ENCODE measurements around the gene MAPRE2.

DNA sequence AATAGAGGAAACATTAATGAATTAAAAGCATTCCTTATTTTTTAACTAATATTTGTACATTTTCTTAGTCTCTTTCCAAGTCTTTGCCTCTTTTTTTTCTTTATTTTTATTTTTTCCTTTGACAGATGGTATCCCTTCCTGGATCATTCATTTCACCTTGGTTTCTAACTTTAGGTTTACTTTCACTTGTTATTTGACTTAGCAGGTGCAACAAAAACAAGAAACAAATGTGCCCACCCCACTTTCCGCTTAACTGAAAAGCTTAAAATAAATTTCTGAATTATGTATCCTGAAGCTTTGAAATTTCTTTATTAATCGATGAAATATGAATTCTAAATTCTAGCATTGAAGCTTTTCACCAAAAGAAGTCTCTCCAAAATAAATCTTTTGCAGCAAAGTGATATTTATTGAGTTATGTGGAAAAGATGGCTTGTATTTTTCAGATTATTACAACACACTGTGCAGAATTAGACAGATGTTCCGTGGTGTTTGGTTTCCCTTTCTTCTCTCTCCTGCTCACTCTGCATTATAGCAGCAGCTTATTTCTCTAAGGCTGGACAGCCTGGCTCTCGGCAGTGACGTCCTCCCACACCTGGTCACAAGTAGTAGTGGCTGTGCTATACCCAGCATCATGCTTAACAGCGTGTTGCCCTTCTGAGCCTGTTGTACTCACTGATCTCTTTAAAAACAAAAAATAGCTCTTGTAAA lies 100.5 kb downstream of the MAPRE2 start:
- TF ChIP-seq, protein P1, sequence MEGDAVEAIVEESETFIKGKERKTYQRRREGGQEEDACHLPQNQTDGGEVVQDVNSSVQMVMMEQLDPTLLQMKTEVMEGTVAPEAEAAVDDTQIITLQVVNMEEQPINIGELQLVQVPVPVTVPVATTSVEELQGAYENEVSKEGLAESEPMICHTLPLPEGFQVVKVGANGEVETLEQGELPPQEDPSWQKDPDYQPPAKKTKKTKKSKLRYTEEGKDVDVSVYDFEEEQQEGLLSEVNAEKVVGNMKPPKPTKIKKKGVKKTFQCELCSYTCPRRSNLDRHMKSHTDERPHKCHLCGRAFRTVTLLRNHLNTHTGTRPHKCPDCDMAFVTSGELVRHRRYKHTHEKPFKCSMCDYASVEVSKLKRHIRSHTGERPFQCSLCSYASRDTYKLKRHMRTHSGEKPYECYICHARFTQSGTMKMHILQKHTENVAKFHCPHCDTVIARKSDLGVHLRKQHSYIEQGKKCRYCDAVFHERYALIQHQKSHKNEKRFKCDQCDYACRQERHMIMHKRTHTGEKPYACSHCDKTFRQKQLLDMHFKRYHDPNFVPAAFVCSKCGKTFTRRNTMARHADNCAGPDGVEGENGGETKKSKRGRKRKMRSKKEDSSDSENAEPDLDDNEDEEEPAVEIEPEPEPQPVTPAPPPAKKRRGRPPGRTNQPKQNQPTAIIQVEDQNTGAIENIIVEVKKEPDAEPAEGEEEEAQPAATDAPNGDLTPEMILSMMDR (IDR thresholded peaks at IDR 0.05), result no peak
- no peak for TF ChIP-seq POLR2A (IDR thresholded peaks at IDR 0.05)

Measured in lower leg skin (tissue), 3 donors.